K562 (cell line): ENCODE results near the gene SLC17A9. TPM values are rescaled to one million over a fixed set of nuclear protein-coding genes. Genes with fewer than 3 reads are reported as not detected.

Experiments used
- ATAC-seq: fragments of 200-7000 bp; cut with Tn5 transposase; 3 replicates; pipeline ENCODE4 v1.9.1; 2020; ENCODE audit warnings: moderate library complexity
- BruUV-seq: library from RNA; stranded (reverse); fragments of 400-500 nt; replicated peaks from 2 replicates; lab custom pipeline; 2021; lab: Mats Ljungman, UMichigan
- CTCF ChIA-PET: fragments of 300-600 bp; formaldehyde crosslinking; extraction: SDS; loops from one replicate; lab custom pipeline; 2021; ENCODE audit warnings: low intra/inter-chr PET ratio; lab: Yijun Ruan, JAX
- POLR2A ChIA-PET: fragments of 300-600, 350-650 bp; sonication (Branson Sonifier 250); formaldehyde crosslinking; extraction: SDS; loops from one replicate; lab custom pipeline; 2021; ENCODE audit warnings: antibody characterized with exemption, inconsistent platforms; lab: Yijun Ruan, JAX
- DNase-seq, 4 experiments: peaks; one replicate each; pipeline versions ENCODE4 v3.0.0 to v3.0.0-alpha.2; 2011 to 2018; ENCODE audit warnings: low spot score in 3 of 4, mixed read lengths in 3 of 4; ENCODE audit errors: extremely low read depth in 1 of 4
- FAIRE-seq: peaks from 2 replicates; lab custom pipeline; 2011; peaks lifted over from hg19 to GRCh38; lab: Jason Lieb, UNC
- H2AFZ ChIP-seq: 2 replicates; pipeline ENCODE4 v1.6.0; 2011; ENCODE audit warnings: low read depth, low read length, control low read depth, inconsistent platforms
- H3K27ac ChIP-seq: fragments of 200-600 bp; 3 replicates; pipeline ENCODE4 v1.8.0; 2011; ENCODE audit warnings: low read depth, mild to moderate bottlenecking, control low read depth, inconsistent platforms, low read length, moderate library complexity, mixed read lengths; ENCODE audit errors: extremely low read depth
- H3K27me3 ChIP-seq, 2 experiments: fragments of 300-600 bp in 1 of 2; 2 replicates in 1 of 2; 3 replicates in 1 of 2; pipeline versions ENCODE4 v1.6.0 to v1.8.0; 2011; ENCODE audit warnings: inconsistent platforms in 2 of 2, low read length in 2 of 2, mild to moderate bottlenecking in 1 of 2, mixed read lengths in 1 of 2, moderate library complexity in 1 of 2; ENCODE audit not compliant: control insufficient read depth in 2 of 2, insufficient read depth in 2 of 2
- H3K36me3 ChIP-seq: fragments of 300-600 bp; 3 replicates; pipeline ENCODE4 v1.8.0; 2011; ENCODE audit warnings: mild to moderate bottlenecking, low read length, inconsistent platforms; ENCODE audit not compliant: control insufficient read depth, insufficient read depth
- H3K4me1 ChIP-seq, 2 experiments: fragments of 200-600 bp in 1 of 2; replicated peaks in 1 of 2; 2 replicates in 1 of 2; 3 replicates in 1 of 2; pipeline versions ENCODE4 v1.5.1 to v1.8.0; 2011; ENCODE audit warnings: inconsistent platforms in 2 of 2, low read length in 2 of 2, mild to moderate bottlenecking in 1 of 2, mixed read lengths in 1 of 2, moderate library complexity in 1 of 2; ENCODE audit not compliant: control insufficient read depth in 2 of 2, insufficient read depth in 2 of 2
- H3K4me2 ChIP-seq: 2 replicates; pipeline ENCODE4 v1.6.1; 2011; ENCODE audit warnings: low read length, control low read depth, inconsistent platforms, mixed read lengths; ENCODE audit not compliant: insufficient read depth
- H3K4me3 ChIP-seq: fragments of 200-600 bp; sonication (generic), shearing (Covaris generic); 2 replicates; pipeline ENCODE4 v1.5.1; 2016; ENCODE audit warnings: control low read depth, inconsistent platforms
- H3K79me2 ChIP-seq: fragments of 200-600 bp; 3 replicates; pipeline ENCODE4 v1.8.0; 2011; ENCODE audit warnings: low read length, inconsistent platforms; ENCODE audit not compliant: control insufficient read depth, insufficient read depth
- H3K9ac ChIP-seq, 2 experiments: 2 replicates each; pipeline versions ENCODE4 v1.6.0 to v1.6.1; 2011; ENCODE audit warnings: low read depth in 2 of 2, low read length in 2 of 2, control low read depth in 1 of 2, inconsistent platforms in 1 of 2, mild to moderate bottlenecking in 1 of 2, mixed read lengths in 1 of 2; ENCODE audit not compliant: insufficient read depth in 1 of 2
- H3K9me1 ChIP-seq: one replicate; pipeline ENCODE4 v1.6.0; 2011; ENCODE audit warnings: inconsistent platforms, mild to moderate bottlenecking, low read length, moderate library complexity; ENCODE audit not compliant: control insufficient read depth, insufficient read depth
- H3K9me3 ChIP-seq: replicated peaks from 2 replicates; pipeline ENCODE4 v1.5.1; 2011; ENCODE audit warnings: low read depth, low read length, inconsistent platforms; ENCODE audit not compliant: control insufficient read depth, insufficient read depth
- H4K20me1 ChIP-seq: replicated peaks from 2 replicates; pipeline ENCODE4 v1.6.1; 2011; ENCODE audit warnings: low read length, inconsistent platforms, mixed read lengths; ENCODE audit not compliant: control insufficient read depth, insufficient read depth
- CREB5 ChIP-seq: fragments of 250-450 bp; sonication (Bioruptor Pico); IDR thresholded peaks from 2 replicates; pipeline ENCODE4 v1.5.0; 2020; ENCODE audit warnings: mild to moderate bottlenecking
- DPF2 ChIP-seq: fragments of 450-650 bp; IDR thresholded peaks from 2 replicates; pipeline ENCODE4 v1.6.1; 2016
- FOXP1 ChIP-seq: sonication (generic); formaldehyde crosslinking; IDR thresholded peaks from 2 replicates; pipeline ENCODE4 v1.8.0; 2022; ENCODE audit warnings: mild to moderate bottlenecking, missing genetic modification reagents
- ID3 ChIP-seq, 2 experiments: fragments of 250-450 bp in 1 of 2; fragments of 450-650 bp in 1 of 2; sonication (Bioruptor Pico) in 1 of 2; IDR thresholded peaks; 2 replicates each; pipeline versions ENCODE4 v1.6.1 to v1.8.0; 2016 to 2021; ENCODE audit warnings: mild to moderate bottlenecking in 2 of 2, moderate library complexity in 2 of 2, missing compliant biosample characterization in 1 of 2, missing genetic modification characterization in 1 of 2
- WGBS: fragments of 100-300 bp; shearing (Covaris generic); methylation state at CpG from one replicate; pipeline ENCODE4 v1.1.6; 2016; ENCODE audit warnings: low coverage, mixed read lengths; ENCODE audit not compliant: insufficient coverage; ENCODE audit errors: missing lambda C conversion rate; 5-methylcytosine and 5-hydroxymethylcytosine counted together
- in situ Hi-C: fragments of 300-500 bp; cut with MboI; formaldehyde crosslinking; loops from 4 replicates; pipeline ENCODE4 v1.15.0; 2018; ENCODE audit warnings: inconsistent platforms, mixed read lengths
- intact Hi-C: fragments of 100-400 bp; cut with micrococcal nuclease; formaldehyde crosslinking; loops from 2 replicates; pipeline ENCODE4 v1.14.2; 2022
- polyA plus RNA-seq, 8 experiments: library from polyadenylated mRNA; depleted of rRNA in 4 of 8; stranded (reverse) in 5 of 8; unstranded in 3 of 8; fragments of >200 nt; fragmentation: Nextera tagmentation in 2 of 8; fragmentation: Illumina TruSeq in 1 of 8; extraction: Ambion mirVana in 2 of 8; extraction: Trizol in 1 of 8; gene quantifications; 2 replicates each; pipeline versions ENCODE4 v1.2.1 to v1.2.3, GENCODE V29; 2011 to 2014; ENCODE audit warnings: inconsistent platforms in 1 of 8, missing spikeins in 1 of 8
- total RNA-seq, 7 experiments: library from RNA; depleted of rRNA in 6 of 7; stranded (reverse); fragments of >200 nt in 6 of 7; fragmentation: Illumina TruSeq in 2 of 7; extraction: Trizol in 2 of 7; gene quantifications; 2 replicates each; pipeline versions ENCODE4 v1.2.1 to v1.2.3, GENCODE V29; 2011 to 2021; ENCODE audit warnings: low replicate concordance in 1 of 7
- TF ChIP-seq, protein P1 (sequence below): IDR thresholded peaks from 2 replicates; pipeline ENCODE4 v1.6.1; 2016; ENCODE audit warnings: missing genetic modification characterization, missing compliant biosample characterization

The SLC17A9 gene
- total and polyA plus RNA-seq, 9 of the 15 experiments (the other 6 are each of a cell fraction or from before 2014, with no cell fraction given): 0.04 to 0.31 TPM; not detected in 7

- no peak for DNase-seq
- Histone ChIP-seq H4K20me1 (peaks cover 3% of the 10 kb centered on the region; the same call in 1 of the 2 replicates), H3K4me1 (peaks cover 0 to 47% of the 10 kb centered on the region in 2 experiments; a peak in 2 of 5 replicates), H3K4me2 (no peak overlapping the region), H3K27ac (no peak overlapping the region), H3K4me3 (no peak overlapping the region), H3K79me2 (no peaks in the 10 kb centered on the region), H3K36me3 (no peaks in the 10 kb centered on the region), H2AFZ (no peak overlapping the region), H3K27me3 (peaks cover 64 to 100% of the 10 kb centered on the region in 2 experiments), H3K9me1 (no peaks in the 10 kb centered on the region), H3K9ac (0 out of 4 replicates have a peak overlapping the region, but pooled peaks of 1 of the 2 experiments have one; percentile 35), H3K9me3 (no peaks in the 10 kb centered on the region)
- CTCF ChIA-PET: no interaction called here
- POLR2A ChIA-PET: interaction anchor here (1.0 to 1.2 kb wide), 2 partner anchors 13 to 30 kb away, joined by 3 to 6 read pairs; no protein-coding TSS in a partner anchor
- no peak for FAIRE-seq
- BruUV-seq: no TSS peak
- TF ChIP-seq, protein P1, sequence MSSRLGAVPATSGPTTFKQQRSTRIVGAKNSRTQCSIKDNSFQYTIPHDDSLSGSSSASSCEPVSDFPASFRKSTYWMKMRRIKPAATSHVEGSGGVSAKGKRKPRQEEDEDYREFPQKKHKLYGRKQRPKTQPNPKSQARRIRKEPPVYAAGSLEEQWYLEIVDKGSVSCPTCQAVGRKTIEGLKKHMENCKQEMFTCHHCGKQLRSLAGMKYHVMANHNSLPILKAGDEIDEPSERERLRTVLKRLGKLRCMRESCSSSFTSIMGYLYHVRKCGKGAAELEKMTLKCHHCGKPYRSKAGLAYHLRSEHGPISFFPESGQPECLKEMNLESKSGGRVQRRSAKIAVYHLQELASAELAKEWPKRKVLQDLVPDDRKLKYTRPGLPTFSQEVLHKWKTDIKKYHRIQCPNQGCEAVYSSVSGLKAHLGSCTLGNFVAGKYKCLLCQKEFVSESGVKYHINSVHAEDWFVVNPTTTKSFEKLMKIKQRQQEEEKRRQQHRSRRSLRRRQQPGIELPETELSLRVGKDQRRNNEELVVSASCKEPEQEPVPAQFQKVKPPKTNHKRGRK (tag): no peak
- TF ChIP-seq DPF2: no peak
- TF ChIP-seq CREB5 (CRISPR knock-in tag): no peak
- TF ChIP-seq FOXP1: no peak
- TF ChIP-seq ID3 (CRISPR knock-in tag; IDR thresholded peaks at IDR 0.05): no peak
- no peak for TF ChIP-seq ID3 (tag; IDR thresholded peaks at IDR 0.05)
- 8% methylated on average over 19 of the region's 27 CpGs for WGBS
- no peak for ATAC-seq
- intact Hi-C loops (no loop called here), in situ Hi-C loops (no loop called here)
Measured at GRCh38 chr20:62966212-62967148, 14.0 kb downstream of the SLC17A9 start.
